GM12878 (cell line): ENCODE data around the gene LRRC26. TPM values are rescaled to one million over a fixed set of nuclear protein-coding genes. Genes with fewer than 3 reads are reported as not detected.

Source experiments
- ATAC-seq: fragments of 200-7000 bp; cut with Tn5 transposase; 3 replicates; pipeline ENCODE4 v1.9.1; 2020; ENCODE audit warnings: mild to moderate bottlenecking, moderate library complexity
- BruUV-seq: library from RNA; stranded (reverse); fragments of 400-500 nt; replicated peaks from 2 replicates; lab custom pipeline; 2021; lab: Mats Ljungman, UMichigan
- CTCF ChIA-PET: fragments of 300-600 bp; sonication (Branson Sonifier 250); formaldehyde crosslinking; extraction: SDS; loops from one replicate; lab custom pipeline; 2021; ENCODE audit warnings: inconsistent platforms; lab: Yijun Ruan, JAX
- POLR2A ChIA-PET: fragments of 350-600 bp; formaldehyde crosslinking; extraction: SDS; loops from one replicate; lab custom pipeline; 2021; ENCODE audit warnings: inconsistent platforms; lab: Charles Lee
- RAD21 ChIA-PET: fragments of 300-600 bp; sonication (Branson Sonifier 250); formaldehyde crosslinking; loops from one replicate; lab custom pipeline; 2023; ENCODE audit warnings: antibody characterized with exemption; ENCODE audit not compliant: unreplicated experiment; lab: Charles Lee
- SMC1A ChIA-PET: fragments of 300-600 bp; sonication (Branson Sonifier 250); formaldehyde crosslinking; loops from one replicate; lab custom pipeline; 2023; ENCODE audit not compliant: unreplicated experiment, uncharacterized antibody; lab: Charles Lee
- DNase-seq: peaks from one replicate; pipeline ENCODE4 v3.0.0-alpha.2; 2011; ENCODE audit warnings: low read depth, low spot score
- FAIRE-seq: peaks from 3 replicates; lab custom pipeline; 2011; peaks lifted over from hg19 to GRCh38; lab: Jason Lieb, UNC
- H2AFZ ChIP-seq: 2 replicates; pipeline ENCODE4 v1.6.0; 2011; ENCODE audit warnings: low read depth, low read length, control low read depth; ENCODE audit not compliant: control insufficient read depth
- H3K27ac ChIP-seq: 2 replicates; pipeline ENCODE4 v1.5.1; 2011; ENCODE audit warnings: control low read depth; ENCODE audit not compliant: control insufficient read depth, insufficient read depth
- H3K27me3 ChIP-seq, 2 experiments: replicated peaks in 1 of 2; 2 replicates each; pipeline versions ENCODE4 v1.6.0 to v1.6.1; 2011; ENCODE audit warnings: low read length in 1 of 2; ENCODE audit not compliant: control insufficient read depth in 2 of 2, insufficient read depth in 2 of 2
- H3K36me3 ChIP-seq, 2 experiments: 2 replicates each; pipeline ENCODE4 v1.5.1; 2011; ENCODE audit warnings: low read length in 1 of 2; ENCODE audit not compliant: control insufficient read depth in 2 of 2, insufficient read depth in 2 of 2
- H3K4me1 ChIP-seq: 2 replicates; pipeline ENCODE4 v1.6.1; 2011; ENCODE audit warnings: mild to moderate bottlenecking, low read length, moderate library complexity, mixed read lengths; ENCODE audit not compliant: control insufficient read depth, insufficient read depth
- H3K4me2 ChIP-seq: 2 replicates; pipeline ENCODE4 v1.6.0; 2011; ENCODE audit warnings: control low read depth; ENCODE audit not compliant: control insufficient read depth, insufficient read depth
- H3K4me3 ChIP-seq: fragments of 200-600 bp; sonication (generic); 2 replicates; pipeline ENCODE4 v1.5.1; 2016
- H3K79me2 ChIP-seq: 2 replicates; pipeline ENCODE4 v1.6.0; 2011; ENCODE audit warnings: low read length; ENCODE audit not compliant: control insufficient read depth, insufficient read depth
- H3K9ac ChIP-seq: 2 replicates; pipeline ENCODE4 v1.8.0; 2011; ENCODE audit warnings: low read length, control low read depth, mixed read lengths; ENCODE audit not compliant: control insufficient read depth, insufficient read depth
- H3K9me3 ChIP-seq: replicated peaks from 3 replicates; pipeline ENCODE4 v1.5.1; 2011; ENCODE audit warnings: mild to moderate bottlenecking, low read length; ENCODE audit not compliant: control insufficient read depth, insufficient read depth
- H4K20me1 ChIP-seq: 2 replicates; pipeline ENCODE4 v1.6.0; 2011; ENCODE audit not compliant: control insufficient read depth, insufficient read depth
- ETV6 ChIP-seq, 2 experiments: fragments of 450-650 bp in 1 of 2; IDR thresholded peaks in 1 of 2; conservative IDR thresholded peaks in 1 of 2; 2 replicates each; pipeline ENCODE4 v1.6.1; 2014; ENCODE audit warnings: antibody characterized with exemption in 1 of 2, borderline replicate concordance in 1 of 2, low read depth in 1 of 2, mild to moderate bottlenecking in 1 of 2, moderate library complexity in 1 of 2
- IRF4 ChIP-seq: IDR thresholded peaks from 2 replicates; pipeline ENCODE4 v1.6.1; 2011; ENCODE audit warnings: low read depth, low read length
- KLF5 ChIP-seq: fragments of 450-650 bp; IDR thresholded peaks from 2 replicates; pipeline ENCODE4 v1.6.1; 2014; ENCODE audit warnings: mild to moderate bottlenecking; ENCODE audit not compliant: partially characterized antibody
- RELA ChIP-seq: fragments of 450-650 bp; IDR thresholded peaks from 2 replicates; pipeline ENCODE4 v1.8.0; 2014; ENCODE audit warnings: borderline replicate concordance; ENCODE audit not compliant: partially characterized antibody
- SREBF1 ChIP-seq: IDR thresholded peaks from 2 replicates; pipeline ENCODE4 v1.6.1; 2012; ENCODE audit warnings: mild to moderate bottlenecking, low read length
- STAT1 ChIP-seq: fragments of 450-650 bp; conservative IDR thresholded peaks from 2 replicates; pipeline ENCODE4 v1.6.1; 2014; ENCODE audit warnings: antibody characterized with exemption, mild to moderate bottlenecking
- SUZ12 ChIP-seq: fragments of 200-600 bp; sonication (generic); IDR thresholded peaks from one replicate; pipeline ENCODE4 v1.6.1; 2018; ENCODE audit warnings: antibody characterized with exemption, mild to moderate bottlenecking; ENCODE audit not compliant: unreplicated experiment
- ZNF622 ChIP-seq: fragments of 450-650 bp; IDR thresholded peaks from 2 replicates; pipeline ENCODE4 v1.6.1; 2017; ENCODE audit warnings: mild to moderate bottlenecking, inconsistent platforms
- WGBS: methylation state at CpG from one replicate; pipeline ENCODE4 v1.1.6; 2016; ENCODE audit warnings: low lambda C conversion rate; ENCODE audit not compliant: insufficient replicate concordance, insufficient coverage; ENCODE audit errors: missing lambda C conversion rate; 5-methylcytosine and 5-hydroxymethylcytosine counted together
- in situ Hi-C: fragments of 300-500 bp; cut with MboI; formaldehyde crosslinking; loops from 9 replicates; pipeline ENCODE4 v1.14.3; 2018; ENCODE audit warnings: mixed read lengths
- intact Hi-C: fragments of 100-400 bp; cut with micrococcal nuclease; formaldehyde crosslinking; loops from one replicate; pipeline ENCODE4 v1.14.2; 2022; ENCODE audit not compliant: unreplicated experiment
- polyA plus RNA-seq, 11 experiments: library from polyadenylated mRNA; depleted of rRNA in 4 of 11; unstranded in 6 of 11; stranded (reverse) in 5 of 11; fragments of >200 nt; fragmentation: Nextera tagmentation in 4 of 11; fragmentation: Illumina TruSeq in 1 of 11; extraction: Ambion mirVana in 4 of 11; extraction: Trizol in 1 of 11; gene quantifications; 1 replicate in 1 of 11; 2 replicates in 10 of 11; pipeline versions ENCODE4 v1.2.1 to v1.2.3, GENCODE V29; 2011 to 2016; ENCODE audit warnings: inconsistent platforms in 2 of 11, missing spikeins in 2 of 11, low read depth in 1 of 11
- total RNA-seq, 4 experiments: library from RNA; depleted of rRNA in 3 of 4; stranded (reverse); fragments of >200 nt in 3 of 4; fragmentation: Illumina TruSeq in 1 of 4; extraction: Trizol in 1 of 4; gene quantifications; 2 replicates each; pipeline versions ENCODE4 v1.2.1 to v1.2.3, GENCODE V29; 2013 to 2021
- TF ChIP-seq, protein P1 (sequence below): IDR thresholded peaks from 2 replicates; pipeline ENCODE4 v1.6.1; 2012; ENCODE audit warnings: low read depth, low read length, improper control_type of control experiment
- TF ChIP-seq, protein P2 (sequence below): fragments of 450-650 bp; IDR thresholded peaks from 2 replicates; pipeline ENCODE4 v1.6.1; 2018; ENCODE audit warnings: borderline replicate concordance, mild to moderate bottlenecking; ENCODE audit not compliant: partially characterized antibody
- TF ChIP-seq, protein P3 (sequence below): fragments of 450-650 bp; IDR thresholded peaks from 2 replicates; pipeline ENCODE4 v1.6.1; 2017; ENCODE audit warnings: mild to moderate bottlenecking, moderate library complexity

Gene LRRC26
- total and polyA plus RNA-seq, 10 of the 15 experiments (the other 5 are each of a cell fraction or from before 2014, with no cell fraction given), result 0.29 to 0.91 (median 0.64) TPM; not detected in 5

DNA sequence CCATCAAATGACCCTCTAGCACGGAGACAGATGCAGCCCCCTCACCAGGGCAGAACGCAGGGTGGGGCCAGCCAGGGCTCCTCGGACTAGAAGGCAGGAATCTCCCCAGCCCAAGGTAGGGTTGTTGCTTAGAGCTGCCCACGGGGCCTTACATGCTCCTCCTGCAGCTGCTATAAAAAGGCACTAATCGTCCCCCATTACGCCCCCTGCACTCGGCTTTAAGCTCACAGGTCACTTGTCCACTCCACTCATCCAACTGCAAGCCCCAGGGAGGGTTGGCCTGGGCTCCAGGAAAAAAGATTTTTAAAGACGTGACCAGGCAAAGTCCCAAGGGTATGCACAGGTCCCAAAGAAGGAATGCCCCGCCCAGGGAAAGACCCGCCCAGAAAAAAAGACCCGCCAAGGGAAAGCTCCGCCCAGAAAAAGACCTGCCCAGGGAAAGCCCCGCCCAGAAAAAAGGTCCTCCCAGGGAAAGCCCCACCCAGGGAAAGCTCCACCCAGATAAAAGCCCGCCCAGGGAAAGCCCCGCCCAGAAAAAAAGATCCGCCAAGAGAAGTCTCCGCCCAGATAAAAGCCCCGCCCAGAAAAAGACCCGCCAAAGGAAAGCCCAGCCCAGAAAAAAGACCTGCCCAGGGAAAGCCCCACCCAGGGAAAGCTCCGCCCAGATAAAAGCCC lies 19.8 kb downstream of the LRRC26 start:
- peak overlapping the region; percentile 4; the same call in 1 of the 2 replicates for H3K27ac ChIP-seq
- TF ChIP-seq, protein P1, sequence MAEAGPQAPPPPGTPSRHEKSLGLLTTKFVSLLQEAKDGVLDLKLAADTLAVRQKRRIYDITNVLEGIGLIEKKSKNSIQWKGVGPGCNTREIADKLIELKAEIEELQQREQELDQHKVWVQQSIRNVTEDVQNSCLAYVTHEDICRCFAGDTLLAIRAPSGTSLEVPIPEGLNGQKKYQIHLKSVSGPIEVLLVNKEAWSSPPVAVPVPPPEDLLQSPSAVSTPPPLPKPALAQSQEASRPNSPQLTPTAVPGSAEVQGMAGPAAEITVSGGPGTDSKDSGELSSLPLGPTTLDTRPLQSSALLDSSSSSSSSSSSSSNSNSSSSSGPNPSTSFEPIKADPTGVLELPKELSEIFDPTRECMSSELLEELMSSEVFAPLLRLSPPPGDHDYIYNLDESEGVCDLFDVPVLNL, result peak; percentile 12; the same call in 1 of the 2 replicates
- no peak for TF ChIP-seq SREBF1
- TF ChIP-seq IRF4, result no peak
- no peak for TF ChIP-seq RELA
- no peak for TF ChIP-seq SUZ12
- TF ChIP-seq, protein P2, sequence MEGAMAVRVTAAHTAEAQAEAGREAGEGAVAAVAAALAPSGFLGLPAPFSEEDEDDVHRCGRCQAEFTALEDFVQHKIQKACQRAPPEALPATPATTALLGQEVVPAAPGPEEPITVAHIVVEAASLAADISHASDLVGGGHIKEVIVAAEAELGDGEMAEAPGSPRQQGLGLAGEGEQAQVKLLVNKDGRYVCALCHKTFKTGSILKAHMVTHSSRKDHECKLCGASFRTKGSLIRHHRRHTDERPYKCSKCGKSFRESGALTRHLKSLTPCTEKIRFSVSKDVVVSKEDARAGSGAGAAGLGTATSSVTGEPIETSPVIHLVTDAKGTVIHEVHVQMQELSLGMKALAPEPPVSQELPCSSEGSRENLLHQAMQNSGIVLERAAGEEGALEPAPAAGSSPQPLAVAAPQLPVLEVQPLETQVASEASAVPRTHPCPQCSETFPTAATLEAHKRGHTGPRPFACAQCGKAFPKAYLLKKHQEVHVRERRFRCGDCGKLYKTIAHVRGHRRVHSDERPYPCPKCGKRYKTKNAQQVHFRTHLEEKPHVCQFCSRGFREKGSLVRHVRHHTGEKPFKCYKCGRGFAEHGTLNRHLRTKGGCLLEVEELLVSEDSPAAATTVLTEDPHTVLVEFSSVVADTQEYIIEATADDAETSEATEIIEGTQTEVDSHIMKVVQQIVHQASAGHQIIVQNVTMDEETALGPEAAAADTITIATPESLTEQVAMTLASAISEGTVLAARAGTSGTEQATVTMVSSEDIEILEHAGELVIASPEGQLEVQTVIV, result no peak
- no peak for TF ChIP-seq STAT1
- TF ChIP-seq ETV6 (conservative IDR thresholded peaks at IDR 0.05 in 1 of 2, IDR thresholded peaks at IDR 0.05 in 1 of 2; ENCODE audit: borderline replicate concordance in 1 of 2, low read depth in 1 of 2), result no peak
- TF ChIP-seq ZNF622, result no peak
- TF ChIP-seq, protein P3, sequence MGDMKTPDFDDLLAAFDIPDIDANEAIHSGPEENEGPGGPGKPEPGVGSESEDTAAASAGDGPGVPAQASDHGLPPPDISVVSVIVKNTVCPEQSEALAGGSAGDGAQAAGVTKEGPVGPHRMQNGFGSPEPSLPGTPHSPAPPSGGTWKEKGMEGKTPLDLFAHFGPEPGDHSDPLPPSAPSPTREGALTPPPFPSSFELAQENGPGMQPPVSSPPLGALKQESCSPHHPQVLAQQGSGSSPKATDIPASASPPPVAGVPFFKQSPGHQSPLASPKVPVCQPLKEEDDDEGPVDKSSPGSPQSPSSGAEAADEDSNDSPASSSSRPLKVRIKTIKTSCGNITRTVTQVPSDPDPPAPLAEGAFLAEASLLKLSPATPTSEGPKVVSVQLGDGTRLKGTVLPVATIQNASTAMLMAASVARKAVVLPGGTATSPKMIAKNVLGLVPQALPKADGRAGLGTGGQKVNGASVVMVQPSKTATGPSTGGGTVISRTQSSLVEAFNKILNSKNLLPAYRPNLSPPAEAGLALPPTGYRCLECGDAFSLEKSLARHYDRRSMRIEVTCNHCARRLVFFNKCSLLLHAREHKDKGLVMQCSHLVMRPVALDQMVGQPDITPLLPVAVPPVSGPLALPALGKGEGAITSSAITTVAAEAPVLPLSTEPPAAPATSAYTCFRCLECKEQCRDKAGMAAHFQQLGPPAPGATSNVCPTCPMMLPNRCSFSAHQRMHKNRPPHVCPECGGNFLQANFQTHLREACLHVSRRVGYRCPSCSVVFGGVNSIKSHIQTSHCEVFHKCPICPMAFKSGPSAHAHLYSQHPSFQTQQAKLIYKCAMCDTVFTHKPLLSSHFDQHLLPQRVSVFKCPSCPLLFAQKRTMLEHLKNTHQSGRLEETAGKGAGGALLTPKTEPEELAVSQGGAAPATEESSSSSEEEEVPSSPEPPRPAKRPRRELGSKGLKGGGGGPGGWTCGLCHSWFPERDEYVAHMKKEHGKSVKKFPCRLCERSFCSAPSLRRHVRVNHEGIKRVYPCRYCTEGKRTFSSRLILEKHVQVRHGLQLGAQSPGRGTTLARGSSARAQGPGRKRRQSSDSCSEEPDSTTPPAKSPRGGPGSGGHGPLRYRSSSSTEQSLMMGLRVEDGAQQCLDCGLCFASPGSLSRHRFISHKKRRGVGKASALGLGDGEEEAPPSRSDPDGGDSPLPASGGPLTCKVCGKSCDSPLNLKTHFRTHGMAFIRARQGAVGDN, result no peak
- no peak for TF ChIP-seq KLF5

More for the DNA sequence above, 19.8 kb downstream of the LRRC26 start:
- BruUV-seq, result no TSS peak
- SMC1A ChIA-PET, result interaction anchor here (0.7 to 4.7 kb wide), 13 partner anchors 9 to 127 kb away, joined by 3 to 28 read pairs (median 6); partner anchors contain the start of genes ANAPC2, LRRC26, RNF208 and SSNA1
- CTCF ChIA-PET, result interaction anchor here (0.6 to 2.5 kb wide), 18 partner anchors 9 to 308 kb away, joined by 3 to 20 read pairs (median 4); partner anchors contain the start of genes AJM1, SSNA1 and TUBB4B
- FAIRE-seq, result peak; percentile 78
- Histone ChIP-seq H2AFZ (peak overlapping the region; percentile 13; the same call in 1 of the 2 replicates), H3K9me3 (no peaks in the 10 kb centered on the region; the same call in 2 of the 3 replicates), H4K20me1 (no peaks in the 10 kb centered on the region), H3K4me3 (peak overlapping the region; percentile 57), H3K4me2 (no peak overlapping the region; the same call in none of the 2 replicates), H3K36me3 (no peaks in the 10 kb centered on the region), H3K79me2 (no peaks in the 10 kb centered on the region), H3K4me1 (peaks cover 9% of the 10 kb centered on the region; the same call in 1 of the 2 replicates), H3K27me3 (no peaks in the 10 kb centered on the region), H3K9ac (peak overlapping the region; percentile 15; the same call in 1 of the 2 replicates)
- no peak for DNase-seq
- WGBS, result 2% methylated on average over 19 of the region's 20 CpGs
- POLR2A ChIA-PET, result interaction anchor here (0.6 to 4.3 kb wide), 38 partner anchors 9 to 365 kb away, joined by 3 to 166 read pairs (median 9); partner anchors contain the start of genes ANAPC2, CYSRT1, GRIN1 and LRRC26
- in situ Hi-C loops (no loop called here), intact Hi-C loops (loop anchor here (1.0 to 5.0 kb wide), 2 partner anchors 21 to 33 kb away; no protein-coding TSS in a partner anchor)
- RAD21 ChIA-PET, result interaction anchor here (0.6 to 4.1 kb wide), 26 partner anchors 9 to 379 kb away, joined by 3 to 54 read pairs (median 8); partner anchors contain the start of genes ANAPC2, CYSRT1, LRRC26 and MAN1B1
- ATAC-seq, result peak; percentile 49
